Measurements from ENCODE around the gene UBA3. TPM values are rescaled to one million over a fixed set of nuclear protein-coding genes. Genes with fewer than 3 reads are reported as not detected.

Gene UBA3
- total RNA-seq, 2 donors from 2014 or later = 39.9 to 63.5 TPM

DNA sequence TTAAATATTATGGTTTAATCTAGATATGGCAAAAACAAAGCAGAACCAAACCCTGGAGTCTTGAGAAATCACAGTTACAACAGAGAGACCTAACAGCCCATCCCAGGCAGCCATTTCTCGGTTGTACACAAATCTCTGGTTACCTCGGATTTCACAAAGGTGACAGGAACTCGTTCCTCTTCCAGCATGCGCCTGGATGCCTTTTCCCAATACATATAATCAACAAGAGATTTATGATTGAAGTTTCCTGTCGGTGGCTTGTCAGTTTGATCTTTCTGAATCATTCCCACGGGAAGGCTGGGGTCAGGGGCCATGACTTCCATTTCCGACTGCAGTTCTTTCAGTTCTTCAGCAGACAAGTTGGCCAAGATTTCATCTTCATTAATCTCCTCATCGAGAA is 41.8 kb upstream of the UBA3 start:
- Histone ChIP-seq H3K36me3 (no peaks in the 10 kb centered on the region), H3K27ac (peak overlapping the region; percentile 75), H3K27me3 (no peaks in the 10 kb centered on the region), H3K9me3 (no peaks in the 10 kb centered on the region), H3K4me1 (peaks cover 0 to 7% of the 10 kb centered on the region in 2 donors), H3K4me3 (peak overlapping the region; percentile 33 to 45)
- no peak for DNase-seq (ENCODE audit: low spot score)
- TF ChIP-seq, protein P1, sequence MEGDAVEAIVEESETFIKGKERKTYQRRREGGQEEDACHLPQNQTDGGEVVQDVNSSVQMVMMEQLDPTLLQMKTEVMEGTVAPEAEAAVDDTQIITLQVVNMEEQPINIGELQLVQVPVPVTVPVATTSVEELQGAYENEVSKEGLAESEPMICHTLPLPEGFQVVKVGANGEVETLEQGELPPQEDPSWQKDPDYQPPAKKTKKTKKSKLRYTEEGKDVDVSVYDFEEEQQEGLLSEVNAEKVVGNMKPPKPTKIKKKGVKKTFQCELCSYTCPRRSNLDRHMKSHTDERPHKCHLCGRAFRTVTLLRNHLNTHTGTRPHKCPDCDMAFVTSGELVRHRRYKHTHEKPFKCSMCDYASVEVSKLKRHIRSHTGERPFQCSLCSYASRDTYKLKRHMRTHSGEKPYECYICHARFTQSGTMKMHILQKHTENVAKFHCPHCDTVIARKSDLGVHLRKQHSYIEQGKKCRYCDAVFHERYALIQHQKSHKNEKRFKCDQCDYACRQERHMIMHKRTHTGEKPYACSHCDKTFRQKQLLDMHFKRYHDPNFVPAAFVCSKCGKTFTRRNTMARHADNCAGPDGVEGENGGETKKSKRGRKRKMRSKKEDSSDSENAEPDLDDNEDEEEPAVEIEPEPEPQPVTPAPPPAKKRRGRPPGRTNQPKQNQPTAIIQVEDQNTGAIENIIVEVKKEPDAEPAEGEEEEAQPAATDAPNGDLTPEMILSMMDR (IDR thresholded peaks at IDR 0.05) = no peak

DNA sequence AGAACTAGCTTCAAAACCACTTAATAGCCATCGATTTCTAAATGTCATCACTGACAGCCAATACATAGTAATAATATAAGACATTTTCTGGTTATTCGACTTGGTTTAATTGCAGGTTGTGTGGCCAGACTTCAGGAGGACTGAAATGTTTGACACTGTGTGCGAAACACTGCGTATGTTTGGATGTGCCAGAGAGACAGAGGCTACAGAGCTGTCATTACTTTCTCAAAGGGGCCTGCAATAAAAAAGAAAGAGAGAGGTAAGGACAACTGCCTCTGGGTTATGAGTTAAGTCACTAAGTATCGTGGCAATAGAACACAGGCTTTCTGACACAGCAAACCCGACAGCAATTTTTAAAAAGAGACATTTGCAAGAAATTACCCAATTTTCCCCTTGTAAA is 41.3 kb upstream of the UBA3 start:
- no peaks in the 10 kb centered on the region for H3K9me3 ChIP-seq
- H3K27ac ChIP-seq = peak overlapping the region; percentile 75
- peak overlapping the region; percentile 33 to 45 for H3K4me3 ChIP-seq

DNA sequence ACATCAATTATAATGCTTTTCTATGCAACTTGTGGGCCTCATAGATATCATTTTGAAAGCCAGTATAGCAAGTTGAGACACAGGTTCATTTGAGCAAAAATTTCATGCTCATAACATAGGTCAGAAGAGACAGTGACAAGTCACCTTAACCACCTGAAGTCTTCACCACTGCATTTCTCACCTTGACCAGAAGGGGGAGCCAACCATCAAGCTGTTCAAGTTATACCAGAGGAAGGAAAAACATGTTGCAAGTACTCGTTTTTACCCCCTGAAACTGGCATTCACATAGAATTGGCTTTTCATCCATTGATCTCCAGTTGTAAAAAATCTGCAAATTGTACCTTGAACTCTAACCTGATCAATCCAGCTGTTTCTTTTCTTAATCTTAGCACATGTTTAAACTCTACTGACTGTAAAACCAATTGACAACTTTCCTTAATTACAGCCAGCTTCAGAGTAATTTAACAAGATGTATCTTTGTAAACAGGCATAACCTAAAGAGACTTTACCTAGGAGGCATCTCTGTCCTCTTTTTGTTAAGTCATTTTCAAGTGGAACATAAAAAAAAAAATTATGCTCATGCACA is 40.8 kb upstream of the UBA3 start:
- peak; percentile 82 for DNase-seq (ENCODE audit: low spot score)
- H3K27me3 ChIP-seq = no peaks in the 10 kb centered on the region
- H3K4me3 ChIP-seq = peak overlapping the region; percentile 33 to 45
- TF ChIP-seq, protein P1 (IDR thresholded peaks at IDR 0.05) = peak; percentile 88 to 93
- H3K4me1 ChIP-seq = peaks cover 0 to 7% of the 10 kb centered on the region in 2 donors
- no peaks in the 10 kb centered on the region for H3K9me3 ChIP-seq
- peak overlapping the region; percentile 75 for H3K27ac ChIP-seq
- no peaks in the 10 kb centered on the region for H3K36me3 ChIP-seq

More for the DNA sequence above, 41.3 kb upstream of the UBA3 start:
- H3K36me3 ChIP-seq = no peaks in the 10 kb centered on the region
- no peaks in the 10 kb centered on the region for H3K27me3 ChIP-seq
- peaks cover 0 to 7% of the 10 kb centered on the region in 2 donors for H3K4me1 ChIP-seq
- DNase-seq (ENCODE audit: low spot score) = no peak
- TF ChIP-seq, protein P1 (IDR thresholded peaks at IDR 0.05) = no peak

DNA sequence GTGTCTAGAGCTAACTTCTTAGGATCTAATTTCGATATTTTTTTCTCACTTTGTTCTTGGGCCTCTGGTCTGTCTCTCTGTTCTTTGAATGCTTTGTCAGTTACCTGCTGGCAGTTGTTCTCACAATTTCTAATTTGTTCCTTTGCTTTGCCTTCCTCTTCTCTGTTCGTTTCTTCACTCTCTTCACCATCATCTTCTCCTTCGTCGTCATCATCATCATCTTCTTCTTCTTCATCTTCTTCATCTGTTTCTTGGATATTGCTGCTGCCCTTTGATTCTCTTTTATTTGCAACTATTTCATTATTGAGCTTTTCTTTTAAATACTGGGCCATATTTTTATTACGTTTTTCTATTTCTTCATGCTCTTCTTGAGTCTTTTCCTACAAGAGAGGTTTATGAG is 39.5 kb upstream of the UBA3 start:
- no peaks in the 10 kb centered on the region for H3K27me3 ChIP-seq
- H3K27ac ChIP-seq = no peak overlapping the region
- H3K9me3 ChIP-seq = no peaks in the 10 kb centered on the region
- TF ChIP-seq, protein P1 (IDR thresholded peaks at IDR 0.05) = no peak
- H3K36me3 ChIP-seq = no peaks in the 10 kb centered on the region
- no peak overlapping the region for H3K4me3 ChIP-seq
- no peak for DNase-seq (ENCODE audit: low spot score)
- peaks cover 0 to 7% of the 10 kb centered on the region in 2 donors for H3K4me1 ChIP-seq

DNA sequence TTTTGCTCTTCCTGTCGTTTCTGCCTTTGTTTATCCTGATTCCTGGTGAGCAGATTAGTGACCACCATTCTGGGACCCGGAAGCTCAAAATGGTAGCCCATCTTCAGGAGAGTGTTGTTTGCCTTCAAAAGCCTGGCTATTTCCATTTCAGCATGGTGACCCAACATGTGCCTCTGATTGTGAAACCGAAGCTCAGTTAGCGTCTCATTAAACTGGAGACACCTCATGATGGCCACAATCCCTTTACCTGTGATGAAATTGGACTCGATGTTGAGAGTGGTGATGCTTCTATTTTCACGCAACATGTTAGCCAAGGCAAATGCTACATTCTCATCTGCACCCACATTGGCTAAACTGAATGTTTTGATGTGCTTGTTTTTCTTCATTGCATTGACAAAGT is 39.0 kb upstream of the UBA3 start:
- peaks cover 0 to 9% of the 10 kb centered on the region in 2 donors for H3K4me1 ChIP-seq
- no peak overlapping the region for H3K4me3 ChIP-seq
- no peak overlapping the region for H3K27ac ChIP-seq
- no peaks in the 10 kb centered on the region for H3K9me3 ChIP-seq
- DNase-seq (ENCODE audit: low spot score) = no peak
- H3K36me3 ChIP-seq = no peaks in the 10 kb centered on the region
- H3K27me3 ChIP-seq = no peaks in the 10 kb centered on the region
- TF ChIP-seq, protein P1 (IDR thresholded peaks at IDR 0.05) = no peak

DNA sequence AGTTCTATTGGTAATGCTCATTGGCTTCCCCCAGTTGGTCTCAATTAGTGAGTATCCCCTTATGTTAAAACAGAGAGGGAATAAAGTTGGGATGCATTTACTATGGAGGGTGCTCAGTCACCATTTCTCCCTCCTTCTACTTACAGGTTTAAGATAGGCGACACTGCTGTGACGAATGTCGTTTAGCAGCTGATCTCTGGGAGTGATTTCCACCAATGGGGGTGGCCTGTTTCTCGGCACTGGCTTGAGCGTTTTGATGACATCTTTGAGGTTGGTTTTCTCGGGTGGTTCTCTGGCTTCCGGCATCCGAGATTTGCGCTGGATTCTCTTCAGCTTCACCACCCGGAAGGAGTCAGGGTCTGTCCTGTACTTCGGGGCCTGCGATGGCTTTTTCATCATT is 38.4 kb upstream of the UBA3 start:
- no peak overlapping the region for H3K27ac ChIP-seq
- H3K4me3 ChIP-seq = no peak overlapping the region

More for the DNA sequence above, 38.4 kb upstream of the UBA3 start:
- no peaks in the 10 kb centered on the region for H3K36me3 ChIP-seq
- H3K9me3 ChIP-seq = no peaks in the 10 kb centered on the region
- TF ChIP-seq, protein P1 (IDR thresholded peaks at IDR 0.05) = no peak
- no peak for DNase-seq (ENCODE audit: low spot score)
- no peaks in the 10 kb centered on the region for H3K27me3 ChIP-seq
- peaks cover 0 to 15% of the 10 kb centered on the region in 2 donors for H3K4me1 ChIP-seq

Measured in right atrium auricular region (tissue), 2 donors.